Breast epithelium (tissue), 4 donors: ENCODE data around the gene CGB2. TPM values are rescaled to one million over a fixed set of nuclear protein-coding genes. Genes with fewer than 3 reads are reported as not detected.
A peak's percentile ranks its signal among the peaks of the same experiment; 100 is the strongest.
"Not testable (repeated sequence)": the region's sequence is repeated elsewhere in the genome, so short reads cannot be mapped to it uniquely, and the experiment has no call there.

ENCODE experiments used
- DNase-seq, 2 donors: peaks; one replicate each; pipeline ENCODE4 v3.0.0-alpha.2; 2019; ENCODE audit warnings: low spot score in 2 of 2
- H3K27ac ChIP-seq, 2 donors: fragments of 200-600 bp; sonication (generic) in 1 of 2; one replicate each; pipeline ENCODE4 v1.5.1; 2016 to 2019; ENCODE audit warnings: mild to moderate bottlenecking in 1 of 2
- H3K27me3 ChIP-seq, 2 donors: fragments of 200-600 bp; sonication (generic) in 1 of 2; one replicate each; pipeline versions ENCODE4 v1.5.1 to v1.6.0; 2017 to 2019; ENCODE audit warnings: control low read depth in 1 of 2, mild to moderate bottlenecking in 1 of 2
- H3K36me3 ChIP-seq: fragments of 200-600 bp; one replicate; pipeline ENCODE4 v1.5.1; 2019
- H3K4me1 ChIP-seq, 2 donors: fragments of 200-600 bp; sonication (generic); one replicate each; pipeline ENCODE4 v1.5.1; 2016 to 2019; ENCODE audit warnings: control low read depth in 1 of 2
- H3K4me3 ChIP-seq, 3 donors: fragments of 200-600 bp; sonication (generic); 1 replicate in 2 of 3; 2 replicates in 1 of 3; pipeline ENCODE4 v1.5.1; 2016 to 2019; ENCODE audit warnings: mild to moderate bottlenecking in 3 of 3, moderate library complexity in 2 of 3
- H3K9me3 ChIP-seq, 2 donors: fragments of 200-600 bp; sonication (generic) in 1 of 2; one replicate each; pipeline ENCODE4 v1.5.1; 2016 to 2019; ENCODE audit warnings: control low read depth in 1 of 2
- POLR2A ChIP-seq: fragments of 450-650 bp; IDR thresholded peaks from one replicate; pipeline ENCODE4 v1.6.1; 2016; ENCODE audit warnings: antibody characterized with exemption, mild to moderate bottlenecking, moderate library complexity
- POLR2AphosphoS5 ChIP-seq, 3 donors: sonication (generic); formaldehyde crosslinking; IDR thresholded peaks; one replicate each; pipeline ENCODE4 v1.6.1; 2017; ENCODE audit warnings: antibody characterized with exemption in 3 of 3
- intact Hi-C: fragments of 100-400 bp; cut with DNase I; formaldehyde crosslinking; loops from one replicate; pipeline ENCODE4 v1.15.1; 2023; ENCODE audit warnings: low total_unique reads
- total RNA-seq, 3 donors: library from RNA; depleted of rRNA; stranded (reverse); fragments of >200 nt; gene quantifications; one replicate each; pipeline ENCODE4 v1.1.0, GENCODE V29; 2016
- TF ChIP-seq, protein P1 (sequence below), 3 donors: fragments of 450-650 bp; IDR thresholded peaks; one replicate each; pipeline ENCODE4 v1.5.1; 2016 to 2017; ENCODE audit warnings: antibody characterized with exemption in 3 of 3, mild to moderate bottlenecking in 3 of 3, moderate library complexity in 3 of 3

The CGB2 gene
- total RNA-seq, 3 donors from 2014 or later, result not detected

DNA sequence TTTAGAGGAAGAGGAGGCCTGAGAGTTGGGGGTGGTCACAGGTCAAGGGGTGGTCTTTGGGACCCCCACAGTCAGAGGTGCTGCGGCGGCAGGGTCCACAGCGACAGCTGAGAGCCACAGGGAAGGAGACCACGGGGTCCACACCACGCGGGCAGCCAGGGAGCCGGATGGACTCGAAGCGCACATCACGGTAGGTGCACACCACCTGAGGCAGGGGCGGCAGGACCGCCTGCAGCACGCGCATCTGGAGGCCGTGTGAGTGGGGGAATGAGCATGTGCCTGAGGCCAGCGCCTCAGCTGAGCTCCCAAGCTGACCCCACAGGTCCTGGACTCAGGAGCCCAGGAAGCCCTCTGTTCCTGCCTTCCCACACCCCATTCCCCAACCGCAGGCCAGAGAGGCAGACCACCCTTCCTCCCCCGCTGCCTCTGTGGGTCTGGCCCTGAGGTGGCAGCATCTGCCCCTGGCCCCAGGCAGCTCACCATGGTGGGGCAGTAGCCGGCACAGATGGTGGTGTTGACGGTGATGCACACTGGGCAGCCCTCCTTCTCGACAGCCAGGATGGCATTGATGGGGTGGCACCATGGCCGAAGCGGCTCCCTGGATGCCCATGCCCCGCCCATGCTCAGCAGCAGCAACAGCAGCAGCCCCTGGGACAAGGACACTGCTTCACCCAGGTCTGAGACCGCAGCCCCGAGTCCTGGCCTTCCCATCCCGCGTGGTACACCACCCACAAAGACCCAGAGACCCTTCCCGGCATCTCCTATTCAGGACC lies 15.4 kb upstream of the CGB2 start:
- H3K27ac ChIP-seq, result no peak overlapping the region
- peaks cover 4% of the 10 kb centered on the region for H3K36me3 ChIP-seq
- H3K9me3 ChIP-seq, result no peaks in the 10 kb centered on the region
- H3K27me3 ChIP-seq, result no peaks in the 10 kb centered on the region
- H3K4me1 ChIP-seq, result peaks cover 0 to 6% of the 10 kb centered on the region in 2 donors
- no peak overlapping the region for H3K4me3 ChIP-seq
- DNase-seq, result no peak
- intact Hi-C loops, result no loop called here
- TF ChIP-seq POLR2A, result no peak
- TF ChIP-seq, protein P1, sequence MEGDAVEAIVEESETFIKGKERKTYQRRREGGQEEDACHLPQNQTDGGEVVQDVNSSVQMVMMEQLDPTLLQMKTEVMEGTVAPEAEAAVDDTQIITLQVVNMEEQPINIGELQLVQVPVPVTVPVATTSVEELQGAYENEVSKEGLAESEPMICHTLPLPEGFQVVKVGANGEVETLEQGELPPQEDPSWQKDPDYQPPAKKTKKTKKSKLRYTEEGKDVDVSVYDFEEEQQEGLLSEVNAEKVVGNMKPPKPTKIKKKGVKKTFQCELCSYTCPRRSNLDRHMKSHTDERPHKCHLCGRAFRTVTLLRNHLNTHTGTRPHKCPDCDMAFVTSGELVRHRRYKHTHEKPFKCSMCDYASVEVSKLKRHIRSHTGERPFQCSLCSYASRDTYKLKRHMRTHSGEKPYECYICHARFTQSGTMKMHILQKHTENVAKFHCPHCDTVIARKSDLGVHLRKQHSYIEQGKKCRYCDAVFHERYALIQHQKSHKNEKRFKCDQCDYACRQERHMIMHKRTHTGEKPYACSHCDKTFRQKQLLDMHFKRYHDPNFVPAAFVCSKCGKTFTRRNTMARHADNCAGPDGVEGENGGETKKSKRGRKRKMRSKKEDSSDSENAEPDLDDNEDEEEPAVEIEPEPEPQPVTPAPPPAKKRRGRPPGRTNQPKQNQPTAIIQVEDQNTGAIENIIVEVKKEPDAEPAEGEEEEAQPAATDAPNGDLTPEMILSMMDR (IDR thresholded peaks at IDR 0.05), result no peak
- no peak for TF ChIP-seq POLR2AphosphoS5 (IDR thresholded peaks at IDR 0.05)

DNA sequence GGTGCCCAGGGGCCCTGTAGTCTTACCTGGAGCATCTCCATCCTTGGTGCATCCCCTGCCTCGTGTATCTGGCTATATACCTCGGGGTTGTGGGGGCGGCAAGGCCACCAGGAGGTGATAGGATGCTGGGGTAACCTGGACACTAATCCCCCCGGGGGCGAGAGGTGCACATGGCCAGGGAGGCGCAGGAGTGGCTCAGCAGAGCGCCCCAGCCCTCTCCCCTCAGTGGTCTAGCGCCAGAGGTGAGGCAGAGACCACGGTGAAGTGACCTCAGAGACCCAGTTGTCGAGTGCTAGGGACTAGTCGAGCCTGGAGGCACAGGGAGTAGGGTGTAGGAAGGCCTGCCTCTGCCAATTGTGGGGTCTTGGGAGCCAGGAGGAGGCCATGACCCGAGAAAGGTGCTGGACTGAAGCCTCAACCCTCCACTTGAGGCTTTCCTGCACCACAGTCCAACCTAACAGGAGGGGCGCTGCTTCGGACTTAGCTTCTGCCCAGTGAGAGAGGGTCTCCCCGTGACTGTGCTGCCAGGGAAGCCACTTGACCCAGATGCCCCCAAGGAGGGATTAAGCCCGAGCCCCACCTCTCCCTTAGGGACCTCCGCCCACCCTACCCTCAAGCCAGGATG lies 14.5 kb upstream of the CGB2 start, which contains the start of gene LHB:
TSS of gene LHB (minus strand) at position 51 of the 625 bp plus-strand sequence. CDS start at position 41, 10 bp downstream.
- TF ChIP-seq POLR2AphosphoS5 (IDR thresholded peaks at IDR 0.05) (no peak), POLR2A (no peak)
- TF ChIP-seq, protein P1 (IDR thresholded peaks at IDR 0.05), result no peak
- H3K36me3 ChIP-seq, result peaks cover 4% of the 10 kb centered on the region
- peak within 1 kb of the TSS; percentile 43 to 70 (median 56) for H3K4me3 ChIP-seq
- H3K27me3 ChIP-seq, result no peaks in the 10 kb centered on the region
- peaks cover 0 to 6% of the 10 kb centered on the region in 2 donors for H3K4me1 ChIP-seq
- intact Hi-C loops, result no loop called here
- H3K27ac ChIP-seq, result no peak within 1 kb of the TSS
- no peak for DNase-seq
- H3K9me3 ChIP-seq, result no peaks in the 10 kb centered on the region

- no peak for DNase-seq
- peaks cover 4% of the 10 kb centered on the region for H3K36me3 ChIP-seq
- TF ChIP-seq, protein P1 (IDR thresholded peaks at IDR 0.05), result no peak
- TF ChIP-seq POLR2A, result no peak
- no peak for TF ChIP-seq POLR2AphosphoS5 (IDR thresholded peaks at IDR 0.05)
- intact Hi-C loops, result no loop called here
- H3K9me3 ChIP-seq, result no peaks in the 10 kb centered on the region
- H3K4me3 ChIP-seq, result peak overlapping the region; percentile 43 to 70 (median 56)
- peaks cover 0 to 6% of the 10 kb centered on the region in 2 donors for H3K4me1 ChIP-seq
- H3K27me3 ChIP-seq, result no peaks in the 10 kb centered on the region
- no peak overlapping the region for H3K27ac ChIP-seq
Measured at GRCh38 chr19:49017666-49018351, 13.9 kb upstream of the CGB2 start.

GRCh38 chr19:49018388-49019241 lies 13.1 kb upstream of the CGB2 start:
- DNase-seq, H3K36me3 ChIP-seq, H3K27ac ChIP-seq, H3K4me1 ChIP-seq, intact Hi-C loops, H3K9me3 ChIP-seq, H3K27me3 ChIP-seq: not testable (repeated sequence)
- peak overlapping the region; percentile 43 to 70 (median 56) for H3K4me3 ChIP-seq
